ENCODE results near the gene AURKAIP1. TPM values are rescaled to one million over a fixed set of nuclear protein-coding genes. Genes with fewer than 3 reads are reported as not detected.

Gene AURKAIP1
- total RNA-seq, 1 donor: 74.6 TPM

DNA sequence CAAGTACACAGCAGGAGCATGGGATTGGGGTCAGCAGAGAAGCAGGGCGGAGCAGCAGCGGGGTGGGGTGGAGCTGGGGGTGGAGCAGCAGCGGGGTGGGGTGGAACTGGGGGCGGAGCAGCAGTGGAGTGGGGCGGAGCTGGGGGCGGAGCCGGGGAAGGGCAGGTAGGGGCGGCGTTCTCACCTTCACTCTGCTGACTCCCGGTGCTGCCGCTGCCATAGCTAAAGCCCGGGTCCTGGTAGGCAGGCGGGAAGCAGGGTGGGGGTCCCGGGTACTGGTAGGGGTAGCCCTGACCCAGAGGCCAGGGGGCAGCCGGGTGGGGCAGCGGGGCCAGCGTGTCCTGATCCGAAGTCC lies 37.2 kb downstream of the AURKAIP1 start:
- H3K27ac ChIP-seq (ENCODE audit: low read depth, low read length): no peak overlapping the region
- H3K9me3 ChIP-seq (ENCODE audit: low read depth, low read length): no peaks in the 10 kb centered on the region
- TF ChIP-seq, protein P1, sequence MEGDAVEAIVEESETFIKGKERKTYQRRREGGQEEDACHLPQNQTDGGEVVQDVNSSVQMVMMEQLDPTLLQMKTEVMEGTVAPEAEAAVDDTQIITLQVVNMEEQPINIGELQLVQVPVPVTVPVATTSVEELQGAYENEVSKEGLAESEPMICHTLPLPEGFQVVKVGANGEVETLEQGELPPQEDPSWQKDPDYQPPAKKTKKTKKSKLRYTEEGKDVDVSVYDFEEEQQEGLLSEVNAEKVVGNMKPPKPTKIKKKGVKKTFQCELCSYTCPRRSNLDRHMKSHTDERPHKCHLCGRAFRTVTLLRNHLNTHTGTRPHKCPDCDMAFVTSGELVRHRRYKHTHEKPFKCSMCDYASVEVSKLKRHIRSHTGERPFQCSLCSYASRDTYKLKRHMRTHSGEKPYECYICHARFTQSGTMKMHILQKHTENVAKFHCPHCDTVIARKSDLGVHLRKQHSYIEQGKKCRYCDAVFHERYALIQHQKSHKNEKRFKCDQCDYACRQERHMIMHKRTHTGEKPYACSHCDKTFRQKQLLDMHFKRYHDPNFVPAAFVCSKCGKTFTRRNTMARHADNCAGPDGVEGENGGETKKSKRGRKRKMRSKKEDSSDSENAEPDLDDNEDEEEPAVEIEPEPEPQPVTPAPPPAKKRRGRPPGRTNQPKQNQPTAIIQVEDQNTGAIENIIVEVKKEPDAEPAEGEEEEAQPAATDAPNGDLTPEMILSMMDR (IDR thresholded peaks at IDR 0.05; ENCODE audit: extremely low read depth, low read depth, low read length): no peak
- no peak overlapping the region for H3K4me3 ChIP-seq (ENCODE audit: insufficient read depth, low read length)
- no peak overlapping the region for H3K4me2 ChIP-seq (ENCODE audit: insufficient read depth, low read length)
- no peak overlapping the region for H2AFZ ChIP-seq (ENCODE audit: low read length)
- no peaks in the 10 kb centered on the region for H3K27me3 ChIP-seq (ENCODE audit: insufficient read depth, low read length)
- no peaks in the 10 kb centered on the region for H3K4me1 ChIP-seq (ENCODE audit: insufficient read depth, low read length)
- H3K79me2 ChIP-seq (ENCODE audit: insufficient read depth, low read length): peaks cover 25% of the 10 kb centered on the region
- peaks cover 32% of the 10 kb centered on the region for H3K36me3 ChIP-seq (ENCODE audit: insufficient read depth, low read length)
- peaks cover 41% of the 10 kb centered on the region for H4K20me1 ChIP-seq (ENCODE audit: insufficient read depth, low read length)
- DNase-seq (ENCODE audit: insufficient read length, low spot score, missing footprints): no peak

DNA sequence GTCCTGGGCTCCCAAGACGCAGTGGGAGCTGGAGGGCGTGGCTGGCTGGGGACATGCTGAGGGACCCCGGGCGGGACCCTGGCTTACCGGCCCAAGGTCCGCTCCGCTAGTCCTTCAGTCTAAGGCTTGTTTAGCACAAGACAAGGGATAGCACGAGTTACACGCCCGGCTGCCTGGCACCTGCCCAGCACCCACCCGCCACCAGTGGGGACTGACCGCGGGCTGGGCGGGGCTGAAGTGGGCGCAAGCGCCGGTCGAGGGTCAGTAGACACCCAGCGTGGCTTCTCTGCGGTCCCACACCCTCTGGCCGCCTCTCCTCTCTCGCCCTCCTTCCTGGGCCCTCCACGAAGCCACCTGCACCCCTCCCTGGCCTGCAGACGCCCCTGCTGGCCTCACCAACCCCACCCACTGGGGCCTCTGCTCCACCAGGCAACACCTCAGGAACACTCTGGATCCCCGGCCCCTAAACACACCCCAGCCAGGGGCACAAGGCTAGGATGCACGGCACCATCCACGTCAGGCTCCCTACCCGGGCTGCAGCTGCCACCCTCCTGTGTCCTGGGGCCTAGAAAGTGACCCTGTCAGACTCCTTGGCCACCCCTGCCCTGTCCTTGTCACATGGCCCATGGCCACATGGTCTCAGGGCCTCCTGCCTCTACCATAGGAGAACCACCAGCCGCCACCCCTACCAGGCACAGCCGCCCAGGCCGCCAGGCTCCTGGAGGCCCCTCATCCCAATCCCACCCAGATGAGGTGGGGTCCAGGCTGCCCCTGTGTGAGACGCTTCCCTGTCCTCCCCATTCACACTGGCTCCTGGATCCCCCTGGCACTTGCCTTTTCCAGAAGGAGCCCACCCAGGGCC lies 37.8 kb downstream of the AURKAIP1 start:
- TF ChIP-seq, protein P1 (IDR thresholded peaks at IDR 0.05; ENCODE audit: extremely low read depth, low read depth, low read length): no peak
- H3K4me1 ChIP-seq (ENCODE audit: insufficient read depth, low read length): no peaks in the 10 kb centered on the region
- H3K79me2 ChIP-seq (ENCODE audit: insufficient read depth, low read length): peaks cover 19% of the 10 kb centered on the region
- no peak for DNase-seq (ENCODE audit: insufficient read length, low spot score, missing footprints)
- no peak overlapping the region for H3K4me2 ChIP-seq (ENCODE audit: insufficient read depth, low read length)
- H2AFZ ChIP-seq (ENCODE audit: low read length): no peak overlapping the region
- no peak overlapping the region for H3K4me3 ChIP-seq (ENCODE audit: insufficient read depth, low read length)
- peaks cover 32% of the 10 kb centered on the region for H3K36me3 ChIP-seq (ENCODE audit: insufficient read depth, low read length)
- H3K27ac ChIP-seq (ENCODE audit: low read depth, low read length): no peak overlapping the region
- H4K20me1 ChIP-seq (ENCODE audit: insufficient read depth, low read length): peaks cover 36% of the 10 kb centered on the region
- no peaks in the 10 kb centered on the region for H3K27me3 ChIP-seq (ENCODE audit: insufficient read depth, low read length)
- no peaks in the 10 kb centered on the region for H3K9me3 ChIP-seq (ENCODE audit: low read depth, low read length)

DNA sequence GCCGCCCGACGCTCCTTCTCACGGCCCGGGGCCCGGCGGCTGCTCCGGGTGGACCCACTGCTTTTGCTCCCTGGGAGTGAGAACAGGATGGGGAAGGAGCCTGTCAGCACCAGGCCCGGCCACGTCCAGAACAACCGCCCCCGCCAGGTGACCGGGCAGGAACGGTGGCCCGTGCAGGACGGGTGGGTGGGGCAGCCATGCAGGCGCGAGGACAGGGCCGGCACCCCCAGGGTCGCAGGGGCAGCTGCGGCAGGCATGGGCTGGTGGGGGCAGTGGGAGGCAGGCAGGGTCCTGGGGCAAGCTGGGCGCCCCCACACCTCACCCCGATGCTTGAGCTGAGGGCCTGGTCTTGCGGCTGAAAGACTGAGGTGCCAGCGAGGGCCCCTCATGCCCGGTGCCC lies 38.6 kb downstream of the AURKAIP1 start:
- Histone ChIP-seq H4K20me1 (ENCODE audit: insufficient read depth, low read length) (peaks cover 30% of the 10 kb centered on the region), H3K9me3 (ENCODE audit: low read depth, low read length) (no peaks in the 10 kb centered on the region), H3K4me2 (ENCODE audit: insufficient read depth, low read length) (no peak overlapping the region), H3K79me2 (ENCODE audit: insufficient read depth, low read length) (peaks cover 12% of the 10 kb centered on the region), H3K36me3 (ENCODE audit: insufficient read depth, low read length) (peaks cover 26% of the 10 kb centered on the region), H3K27ac (ENCODE audit: low read depth, low read length) (no peak overlapping the region), H3K27me3 (ENCODE audit: insufficient read depth, low read length) (no peaks in the 10 kb centered on the region), H3K4me3 (ENCODE audit: insufficient read depth, low read length) (no peak overlapping the region), H2AFZ (ENCODE audit: low read length) (no peak overlapping the region), H3K4me1 (ENCODE audit: insufficient read depth, low read length) (no peaks in the 10 kb centered on the region)
- TF ChIP-seq, protein P1 (IDR thresholded peaks at IDR 0.05; ENCODE audit: extremely low read depth, low read depth, low read length): no peak
- no peak for DNase-seq (ENCODE audit: insufficient read length, low spot score, missing footprints)

DNA sequence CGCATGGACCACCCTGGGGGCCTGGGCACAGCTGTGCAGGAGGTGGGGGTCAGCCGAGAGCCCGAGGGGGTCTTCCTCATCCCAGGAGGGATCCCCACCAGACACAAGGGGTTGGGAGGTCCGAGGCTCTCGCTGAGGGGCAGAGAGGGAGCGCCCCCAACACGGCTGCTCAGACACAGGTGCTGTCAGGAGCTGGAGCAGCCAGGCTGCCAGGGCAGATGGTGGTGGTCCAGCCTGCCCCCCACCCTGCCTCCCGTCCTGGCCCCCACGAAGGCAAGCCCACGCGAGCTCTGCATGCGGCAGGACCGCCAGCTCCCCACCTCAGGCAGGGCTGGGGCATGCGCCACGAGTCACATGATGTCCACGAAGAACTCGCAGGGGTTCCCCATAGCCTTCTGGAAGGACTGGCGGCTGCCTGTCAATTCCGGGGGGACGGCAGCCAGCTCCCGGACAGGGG lies 39.2 kb downstream of the AURKAIP1 start:
- TF ChIP-seq, protein P1 (IDR thresholded peaks at IDR 0.05; ENCODE audit: extremely low read depth, low read depth, low read length): no peak
- Histone ChIP-seq H2AFZ (ENCODE audit: low read length) (no peak overlapping the region), H3K36me3 (ENCODE audit: insufficient read depth, low read length) (peaks cover 20% of the 10 kb centered on the region)

More for the DNA sequence above, 39.2 kb downstream of the AURKAIP1 start:
- no peak for DNase-seq (ENCODE audit: insufficient read length, low spot score, missing footprints)
- Histone ChIP-seq H4K20me1 (ENCODE audit: insufficient read depth, low read length) (peaks cover 24% of the 10 kb centered on the region), H3K4me3 (ENCODE audit: insufficient read depth, low read length) (no peak overlapping the region), H3K79me2 (ENCODE audit: insufficient read depth, low read length) (peaks cover 6% of the 10 kb centered on the region), H3K9me3 (ENCODE audit: low read depth, low read length) (no peaks in the 10 kb centered on the region), H3K27ac (ENCODE audit: low read depth, low read length) (no peak overlapping the region), H3K27me3 (ENCODE audit: insufficient read depth, low read length) (no peaks in the 10 kb centered on the region), H3K4me1 (ENCODE audit: insufficient read depth, low read length) (no peaks in the 10 kb centered on the region), H3K4me2 (ENCODE audit: insufficient read depth, low read length) (no peak overlapping the region)
